Subcutaneous abdominal adipose tissue (tissue), 5 donors: ENCODE data around the gene TRPM8.

Source experiments
- H3K27ac ChIP-seq: one replicate; pipeline ENCODE4 v1.7.0; 2013; ENCODE audit warnings: low read depth, mild to moderate bottlenecking, inconsistent platforms, low read length, moderate library complexity
- H3K27me3 ChIP-seq, 5 donors: one replicate each; pipeline ENCODE4 v1.7.0; 2013; ENCODE audit warnings: low read length in 5 of 5, inconsistent platforms in 1 of 5; ENCODE audit not compliant: control insufficient read depth in 5 of 5, insufficient read depth in 4 of 5
- H3K36me3 ChIP-seq, 5 donors: one replicate each; pipeline ENCODE4 v1.7.0; 2013; ENCODE audit warnings: low read length in 5 of 5; ENCODE audit not compliant: control insufficient read depth in 5 of 5, insufficient read depth in 5 of 5
- H3K4me1 ChIP-seq, 5 donors: one replicate each; pipeline ENCODE4 v1.7.0; 2013; ENCODE audit warnings: low read length in 5 of 5, mild to moderate bottlenecking in 3 of 5, moderate library complexity in 1 of 5; ENCODE audit not compliant: control insufficient read depth in 5 of 5, insufficient read depth in 5 of 5
- H3K4me3 ChIP-seq, 5 donors: one replicate each; pipeline ENCODE4 v1.7.0; 2013; ENCODE audit warnings: low read length in 5 of 5, low read depth in 1 of 5
- H3K9ac ChIP-seq, 5 donors: one replicate each; pipeline ENCODE4 v1.7.0; 2013; ENCODE audit warnings: low read length in 5 of 5, mild to moderate bottlenecking in 4 of 5, moderate library complexity in 3 of 5
- H3K9me3 ChIP-seq, 5 donors: one replicate each; pipeline ENCODE4 v1.7.0; 2013; ENCODE audit warnings: low read length in 5 of 5; ENCODE audit not compliant: control insufficient read depth in 5 of 5
- donor health status: healthy.
- donor health status: healthy.
- donor health status: healthy.
- donor health status: healthy.
- donor health status: healthy.

TRPM8 gene

DNA sequence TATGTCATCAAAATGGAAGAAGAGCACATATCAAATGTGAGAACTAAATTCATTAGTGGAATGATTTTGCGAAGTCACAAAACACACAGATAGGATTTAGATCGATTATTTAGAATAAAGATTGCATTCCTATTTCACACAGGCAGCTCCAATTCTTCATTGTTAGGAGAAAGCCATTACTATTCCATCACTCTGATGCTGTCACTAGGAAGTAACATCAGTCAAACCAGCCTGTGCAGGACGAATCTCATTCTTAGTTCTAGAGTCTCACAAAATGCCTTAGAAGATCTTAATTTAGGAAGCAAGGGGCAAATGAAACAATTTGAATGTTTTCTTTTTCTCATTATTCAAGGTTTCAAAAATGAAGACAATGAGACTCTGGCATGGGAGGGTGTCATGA is 89.3 kb downstream of the TRPM8 start:
- Histone ChIP-seq H3K9me3 (peaks cover 0 to 2% (median 0%) of the 10 kb centered on the region in 5 donors), H3K27ac (no peak overlapping the region), H3K4me3 (no peak overlapping the region), H3K27me3 (peaks cover 0 to 11% (median 8%) of the 10 kb centered on the region in 5 donors), H3K4me1 (peaks cover 0 to 6% (median 0%) of the 10 kb centered on the region in 5 donors), H3K36me3 (no peaks in the 10 kb centered on the region), H3K9ac (no peak overlapping the region)

DNA sequence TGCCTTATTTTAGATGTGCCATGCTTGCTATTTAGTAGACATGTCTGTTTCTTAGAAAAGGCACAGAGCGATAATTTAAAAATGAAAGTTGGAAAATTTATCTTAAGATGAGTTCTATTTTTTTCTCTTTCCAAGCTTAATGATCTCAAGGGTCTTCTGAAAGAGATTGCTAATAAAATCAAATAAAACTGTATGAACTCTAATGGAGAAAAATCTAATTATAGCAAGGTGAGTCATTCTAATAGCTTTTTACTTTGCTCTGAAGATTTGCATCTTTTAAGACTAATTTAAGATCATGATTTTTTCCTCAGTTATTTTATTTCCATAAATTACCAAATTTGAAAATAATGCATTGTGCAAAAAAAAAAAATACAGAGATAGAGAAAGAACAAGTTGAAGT is 97.3 kb downstream of the TRPM8 start:
- Histone ChIP-seq H3K9ac (no peak overlapping the region), H3K4me3 (no peak overlapping the region), H3K27ac (no peak overlapping the region), H3K36me3 (no peaks in the 10 kb centered on the region), H3K27me3 (peaks cover 0 to 2% (median 0%) of the 10 kb centered on the region in 5 donors), H3K9me3 (peaks cover 0 to 2% (median 0%) of the 10 kb centered on the region in 5 donors), H3K4me1 (no peaks in the 10 kb centered on the region)

DNA sequence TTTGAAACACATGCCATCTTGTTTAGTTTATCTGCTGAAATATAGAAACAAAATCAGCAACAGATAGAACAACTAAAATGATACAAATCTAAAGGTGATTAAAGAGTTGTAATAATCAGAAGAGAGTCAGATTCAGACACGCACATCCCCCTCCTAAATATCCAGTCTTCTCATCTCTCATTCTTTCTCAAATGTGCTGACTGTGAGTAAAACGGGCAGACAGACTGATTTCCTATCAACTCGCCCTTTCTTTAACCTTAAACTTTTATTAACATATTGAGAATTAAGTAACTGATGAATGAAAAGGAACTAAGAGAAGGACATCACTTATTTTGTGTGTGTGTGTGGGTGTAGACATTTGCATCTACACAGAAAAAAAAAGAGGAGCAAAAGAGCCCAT is 98.7 kb downstream of the TRPM8 start:
- no peaks in the 10 kb centered on the region for H3K36me3 ChIP-seq
- H3K9me3 ChIP-seq: no peaks in the 10 kb centered on the region
- no peak overlapping the region for H3K9ac ChIP-seq
- H3K4me1 ChIP-seq: no peaks in the 10 kb centered on the region
- no peak overlapping the region for H3K27ac ChIP-seq
- peaks cover 0 to 2% (median 0%) of the 10 kb centered on the region in 5 donors for H3K27me3 ChIP-seq
- no peak overlapping the region for H3K4me3 ChIP-seq

DNA sequence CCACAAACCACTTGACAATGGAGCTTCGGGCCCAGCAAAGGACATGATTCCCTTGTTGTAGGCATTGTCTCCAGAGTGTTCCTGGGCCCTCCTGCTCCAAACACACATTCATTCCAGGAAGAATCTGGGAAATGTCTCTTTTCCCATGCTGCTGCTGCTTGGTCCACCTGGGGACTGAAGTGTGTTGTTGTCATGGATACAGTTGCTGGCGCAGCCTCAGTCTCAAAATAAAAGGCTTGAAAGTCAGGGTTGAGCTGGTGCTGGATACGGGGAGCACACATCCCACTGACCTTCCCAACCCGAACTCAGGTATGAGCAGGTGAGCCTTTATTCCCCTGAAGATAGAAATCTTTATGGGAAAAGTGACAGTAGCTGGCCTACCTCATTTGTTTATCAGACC is 102.7 kb downstream of the TRPM8 start:
- H3K4me3 ChIP-seq: no peak overlapping the region
- H3K4me1 ChIP-seq: no peaks in the 10 kb centered on the region
- H3K36me3 ChIP-seq: no peaks in the 10 kb centered on the region
- peaks cover 0 to 8% (median 5%) of the 10 kb centered on the region in 5 donors for H3K9me3 ChIP-seq
- no peak overlapping the region for H3K27ac ChIP-seq
- peaks cover 0 to 2% (median 0%) of the 10 kb centered on the region in 5 donors for H3K27me3 ChIP-seq
- H3K9ac ChIP-seq: no peak overlapping the region

DNA sequence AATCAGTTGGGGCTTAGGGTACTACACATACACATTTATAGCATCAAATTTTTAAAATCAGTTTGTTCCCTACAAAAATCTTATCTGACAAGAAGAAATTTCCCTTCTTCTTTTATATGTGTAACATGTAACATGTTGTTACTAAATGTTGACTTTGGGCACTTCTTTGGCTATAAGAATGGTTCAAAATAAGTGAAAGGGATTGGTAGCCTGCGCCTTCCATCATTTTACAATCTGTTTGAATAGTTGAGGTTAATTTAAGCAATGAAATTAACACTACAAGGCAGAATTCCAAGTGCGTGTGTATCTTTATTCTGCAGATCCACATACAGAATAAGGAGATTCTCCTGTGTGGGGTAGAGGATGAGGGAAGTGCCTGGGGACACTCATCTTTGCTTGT is 103.2 kb downstream of the TRPM8 start:
- Histone ChIP-seq H3K36me3 (no peaks in the 10 kb centered on the region), H3K27ac (no peak overlapping the region), H3K4me3 (no peak overlapping the region), H3K9ac (no peak overlapping the region), H3K4me1 (no peaks in the 10 kb centered on the region), H3K9me3 (peaks cover 0 to 8% (median 5%) of the 10 kb centered on the region in 5 donors), H3K27me3 (peaks cover 0 to 2% (median 0%) of the 10 kb centered on the region in 5 donors)

DNA sequence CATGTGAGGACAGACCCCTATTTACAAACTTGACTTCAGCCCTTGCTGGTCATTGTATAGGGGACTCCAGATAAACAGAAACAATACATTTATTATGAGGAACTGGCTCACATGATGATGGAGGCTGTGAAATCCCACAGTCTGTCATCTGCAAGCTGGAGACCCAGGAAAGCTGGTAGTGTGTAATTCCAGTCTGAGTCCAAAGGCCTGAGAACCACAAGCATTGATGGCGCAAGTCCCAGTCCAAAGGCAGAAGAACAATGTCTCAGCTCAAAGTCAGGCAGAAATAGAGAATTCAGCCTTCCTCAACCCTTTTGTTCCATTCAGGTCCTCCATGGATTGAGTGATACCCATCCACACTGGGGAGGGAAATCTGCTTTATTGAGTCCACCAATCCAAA is 105.3 kb downstream of the TRPM8 start:
- H3K9me3 ChIP-seq: peaks cover 0 to 8% (median 5%) of the 10 kb centered on the region in 5 donors
- no peak overlapping the region for H3K9ac ChIP-seq
- H3K27me3 ChIP-seq: peaks cover 0 to 9% (median 2%) of the 10 kb centered on the region in 5 donors
- no peak overlapping the region for H3K4me3 ChIP-seq
- H3K4me1 ChIP-seq: peaks cover 0 to 6% (median 4%) of the 10 kb centered on the region in 5 donors
- no peak overlapping the region for H3K27ac ChIP-seq
- no peaks in the 10 kb centered on the region for H3K36me3 ChIP-seq

DNA sequence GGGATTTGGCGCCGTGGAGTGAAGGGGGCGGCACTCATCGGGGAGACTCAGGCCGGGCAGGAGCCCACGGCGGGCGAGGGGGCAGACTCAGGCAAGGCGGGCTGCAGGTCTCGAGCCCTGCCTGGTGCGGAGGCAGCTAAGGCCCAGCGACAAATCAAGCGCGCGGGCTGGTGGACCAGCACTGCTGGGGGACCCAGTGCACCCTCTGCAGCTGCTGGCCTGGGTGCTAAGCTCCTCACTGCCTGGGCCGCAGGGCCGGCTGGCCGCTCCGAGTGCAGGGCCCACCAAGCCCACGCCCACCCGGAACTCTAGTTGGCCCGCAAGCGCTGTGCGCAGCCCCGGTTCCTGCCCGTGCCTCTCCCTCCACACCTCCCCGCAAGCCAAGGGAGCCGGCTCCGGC is 107.1 kb downstream of the TRPM8 start:
- Histone ChIP-seq H3K4me1 (peaks cover 0 to 6% (median 4%) of the 10 kb centered on the region in 5 donors), H3K4me3 (no peak overlapping the region)

DNA sequence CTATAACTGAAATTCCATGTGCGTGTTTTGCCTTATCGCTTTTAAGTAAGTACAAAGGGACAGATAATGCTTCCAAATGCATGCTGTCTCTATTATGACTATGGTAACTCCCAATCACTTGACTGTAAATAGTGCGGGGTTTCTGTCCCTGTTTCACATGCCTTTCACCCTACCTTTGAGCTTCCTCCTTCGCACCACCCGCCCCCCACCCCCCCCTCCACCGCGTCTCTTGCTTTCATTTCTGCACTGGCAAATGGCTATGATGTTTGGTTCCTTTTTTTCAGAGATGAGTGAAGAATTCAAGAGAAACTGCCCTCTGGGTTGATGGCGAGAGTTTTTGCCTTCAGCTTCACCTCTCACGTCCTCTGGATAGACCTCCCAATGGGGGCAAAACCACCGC is 108.3 kb downstream of the TRPM8 start:
- peaks cover 0 to 6% (median 4%) of the 10 kb centered on the region in 5 donors for H3K4me1 ChIP-seq
- H3K27me3 ChIP-seq: peaks cover 0 to 9% (median 2%) of the 10 kb centered on the region in 5 donors
- H3K4me3 ChIP-seq: peak overlapping the region in 4 of 5 donors; percentile 26 to 43 (median 40)
- no peaks in the 10 kb centered on the region for H3K36me3 ChIP-seq
- no peak overlapping the region for H3K27ac ChIP-seq
- H3K9me3 ChIP-seq: peaks cover 0 to 8% (median 5%) of the 10 kb centered on the region in 5 donors
- H3K9ac ChIP-seq: no peak overlapping the region

More for the DNA sequence above, 107.1 kb downstream of the TRPM8 start:
- no peak overlapping the region for H3K27ac ChIP-seq
- no peaks in the 10 kb centered on the region for H3K36me3 ChIP-seq
- H3K9me3 ChIP-seq: peaks cover 0 to 8% (median 5%) of the 10 kb centered on the region in 5 donors
- H3K27me3 ChIP-seq: peaks cover 0 to 9% (median 2%) of the 10 kb centered on the region in 5 donors
- no peak overlapping the region for H3K9ac ChIP-seq

DNA sequence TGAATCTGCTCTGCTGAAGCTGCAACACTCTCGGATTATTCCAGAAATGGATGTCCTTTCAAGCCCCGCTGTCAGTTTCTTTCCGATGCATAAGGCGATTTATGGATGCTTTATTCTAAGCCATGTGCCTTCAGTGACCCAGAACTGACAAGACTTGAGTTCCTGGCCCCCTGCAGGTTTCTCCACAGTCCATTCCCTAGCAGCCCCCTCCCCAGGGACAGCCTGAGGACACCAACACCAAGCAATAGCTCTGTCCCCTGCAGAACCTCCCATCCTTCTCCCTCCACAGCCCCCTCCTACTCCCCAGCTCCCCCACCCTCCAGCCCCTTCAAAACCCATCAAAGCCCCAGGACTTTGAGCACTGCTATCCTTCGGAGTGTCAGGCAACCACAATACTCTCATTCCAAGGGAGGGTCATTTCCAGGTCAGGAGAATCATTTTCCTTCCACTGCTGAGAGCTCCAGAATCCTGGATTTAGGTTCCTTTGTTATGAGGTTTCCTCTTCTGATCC is 108.8 kb downstream of the TRPM8 start:
- H3K9ac ChIP-seq: no peak overlapping the region
- peaks cover 0 to 8% (median 5%) of the 10 kb centered on the region in 5 donors for H3K9me3 ChIP-seq
- H3K4me3 ChIP-seq: peak overlapping the region in 4 of 5 donors; percentile 26 to 43 (median 40)
- no peaks in the 10 kb centered on the region for H3K36me3 ChIP-seq
- no peak overlapping the region for H3K27ac ChIP-seq
- peaks cover 0 to 6% (median 4%) of the 10 kb centered on the region in 5 donors for H3K4me1 ChIP-seq
- H3K27me3 ChIP-seq: peaks cover 0 to 10% (median 4%) of the 10 kb centered on the region in 5 donors

DNA sequence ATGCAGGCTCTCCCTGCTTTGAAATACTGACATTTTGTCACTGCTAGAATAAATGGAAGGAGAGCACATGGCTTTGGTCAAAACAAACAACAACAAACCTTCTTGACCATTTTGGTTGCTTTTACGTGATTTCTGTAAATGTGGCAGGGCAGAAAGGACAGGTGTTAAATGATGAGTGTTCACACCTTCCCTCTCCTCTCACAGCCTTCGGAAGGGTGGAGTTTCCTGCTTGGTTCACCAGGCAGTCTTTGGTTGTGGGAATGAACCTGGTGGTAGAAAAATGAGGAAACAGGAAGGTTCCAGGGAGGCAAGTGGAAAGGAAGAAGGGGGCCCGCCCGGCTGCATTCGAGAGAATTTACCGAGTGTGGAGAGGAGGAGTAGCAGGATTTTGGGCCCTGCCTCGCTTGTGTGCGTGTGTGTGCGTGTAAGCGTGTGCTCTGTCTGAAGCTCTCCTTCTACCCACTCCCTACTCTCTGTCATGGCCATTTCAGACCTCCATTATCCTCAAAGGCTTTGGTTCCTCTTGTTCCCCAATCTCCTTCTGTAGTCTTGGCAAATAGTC is 109.6 kb downstream of the TRPM8 start:
- H3K9me3 ChIP-seq: peaks cover 0 to 8% (median 5%) of the 10 kb centered on the region in 5 donors
- no peak overlapping the region for H3K9ac ChIP-seq
- peaks cover 0 to 6% (median 4%) of the 10 kb centered on the region in 5 donors for H3K4me1 ChIP-seq
- no peaks in the 10 kb centered on the region for H3K36me3 ChIP-seq
- H3K4me3 ChIP-seq: no peak overlapping the region
- no peak overlapping the region for H3K27ac ChIP-seq
- peaks cover 0 to 13% (median 8%) of the 10 kb centered on the region in 5 donors for H3K27me3 ChIP-seq
